Kidney glomerular epithelial cell (primary cell): Measurements from ENCODE around the gene TECTA.
"Not testable (repeated sequence)": the region's sequence is repeated elsewhere in the genome, so short reads cannot be mapped to it uniquely, and the experiment has no call there.

Experiments used
- DNase-seq: peaks from one replicate; lab custom pipeline; 2025; lab: John Stamatoyannopoulos, UW

The TECTA gene

GRCh38 chr11:121235057-121235456 is 134.0 kb downstream of the TECTA start:
- DNase-seq = no peak

DNA sequence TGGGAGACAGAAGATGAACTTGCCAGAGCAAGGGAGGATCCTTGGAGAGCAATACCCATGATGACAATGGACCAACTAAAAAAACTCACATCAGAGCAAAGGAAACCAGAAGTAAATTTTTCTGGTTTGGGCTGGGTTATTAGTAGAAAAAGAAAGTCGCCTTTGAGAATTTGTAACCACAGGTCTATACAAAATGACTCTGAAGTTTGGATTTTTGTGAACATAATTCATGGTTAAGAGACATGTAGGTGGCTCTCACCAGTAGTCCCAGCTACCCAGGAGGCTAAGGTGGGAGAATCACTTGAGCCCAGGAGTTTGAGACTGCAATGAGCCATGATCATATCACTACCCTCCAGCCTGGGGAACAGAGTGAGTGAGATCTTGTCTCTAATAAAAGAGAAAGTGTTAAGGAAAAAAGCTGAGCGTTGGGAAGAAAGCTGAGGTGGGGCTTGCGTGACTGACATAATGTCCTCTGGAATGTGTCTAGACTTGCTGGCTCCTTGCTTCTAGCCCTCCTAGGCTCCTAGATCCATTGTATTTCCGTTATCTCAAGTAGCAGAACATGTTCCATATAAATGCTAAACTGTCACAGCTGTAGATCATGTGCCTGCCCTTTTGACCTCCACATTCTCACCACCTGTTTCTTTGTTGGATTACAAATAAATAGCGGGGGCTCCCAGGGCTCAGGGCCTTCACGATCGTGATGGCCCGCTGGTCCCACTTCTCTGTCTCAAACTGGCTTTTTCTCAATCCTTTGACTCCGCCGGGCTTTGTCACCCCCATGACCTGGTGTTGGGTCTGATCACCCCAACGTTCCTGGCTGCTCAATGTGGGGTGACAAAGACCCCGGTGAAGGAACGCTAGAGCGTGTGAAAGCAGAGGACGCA is 135.3 kb downstream of the TECTA start:
- no peak for DNase-seq

DNA sequence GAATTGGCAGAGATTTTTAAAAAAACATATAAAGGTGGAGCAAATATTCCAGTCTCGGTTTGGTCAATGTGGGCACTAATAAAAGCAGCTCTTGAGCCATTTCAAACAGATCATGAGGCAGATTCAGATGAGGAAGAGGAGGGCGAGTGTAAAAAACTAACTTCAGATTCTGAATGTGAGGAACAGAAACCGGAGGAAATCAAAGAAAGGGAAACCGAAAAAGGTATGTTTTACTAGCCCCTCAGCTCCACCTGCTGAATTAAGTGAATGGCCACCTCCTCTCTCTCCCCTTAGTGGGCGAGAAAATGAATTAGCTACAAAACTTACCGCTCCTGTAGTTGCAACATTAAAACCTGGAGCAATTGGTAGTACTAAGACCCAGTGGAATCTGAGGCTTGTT is 136.2 kb downstream of the TECTA start:
- not testable (repeated sequence) for DNase-seq

GRCh38 chr11:121237686-121238658 is 136.9 kb downstream of the TECTA start:
- no peak for DNase-seq

GRCh38 chr11:121238956-121239355 is 137.9 kb downstream of the TECTA start:
- no peak for DNase-seq

DNA sequence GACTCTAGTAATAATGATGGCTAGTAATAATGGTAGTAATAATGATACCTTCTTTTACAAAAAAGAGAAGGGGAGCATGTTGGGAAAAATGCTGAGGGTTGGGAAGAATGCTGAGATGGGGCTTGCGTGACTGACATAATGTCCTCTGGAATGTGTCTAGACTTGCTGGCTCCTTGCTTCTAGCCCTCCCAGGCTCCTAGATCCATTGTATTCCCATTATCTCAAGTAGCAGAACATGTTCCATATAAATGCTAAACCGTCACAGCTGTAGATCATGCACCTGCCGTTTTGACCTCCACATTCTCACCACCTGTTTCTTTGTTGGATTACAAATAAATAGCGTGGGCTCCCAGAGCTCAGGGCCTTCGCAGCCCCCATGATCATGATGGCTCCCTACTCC is 139.0 kb downstream of the TECTA start:
- DNase-seq = not testable (repeated sequence)

DNA sequence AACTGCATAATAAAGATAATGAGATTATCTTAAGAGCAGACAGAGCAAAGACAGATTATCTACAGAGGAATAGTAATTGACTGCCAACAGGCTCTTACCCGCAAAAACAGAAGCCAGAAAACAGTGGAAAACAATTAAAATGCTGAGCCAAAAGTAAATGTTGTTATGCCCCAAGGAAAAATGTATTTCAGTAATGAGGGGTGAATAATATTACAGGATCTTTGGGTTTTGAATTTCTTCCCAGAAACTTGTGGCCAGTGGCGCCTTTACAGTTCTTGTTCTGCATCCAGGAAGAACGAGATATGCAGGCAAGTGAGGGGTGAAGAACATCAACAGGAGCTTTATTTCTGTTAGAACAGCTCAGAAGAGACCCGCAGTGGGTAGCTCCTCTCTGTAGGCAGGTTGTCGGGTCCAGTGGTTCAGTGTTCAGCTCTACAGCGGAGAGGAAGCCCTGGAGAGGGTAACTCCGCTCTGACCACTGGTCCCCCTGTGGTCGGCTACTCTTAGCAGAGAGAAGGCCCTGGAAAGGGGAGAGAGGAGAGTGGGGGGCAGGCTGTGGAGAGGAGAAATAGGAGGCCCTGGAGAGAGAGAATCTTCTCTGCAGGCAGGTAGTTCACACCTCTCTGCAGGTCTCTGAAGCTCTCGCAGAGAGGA is 139.7 kb downstream of the TECTA start:
- DNase-seq = no peak
